HAP-1 (cell line): ENCODE measurements around the gene ACACA.

Experiments
- DNase-seq, 2 experiments: peaks; one replicate each; pipeline ENCODE4 v3.0.0-alpha.2; 2016 to 2020; ENCODE audit warnings: low spot score in 2 of 2
- H3K27me3 ChIP-seq: fragments of 250-450 bp; sonication (Bioruptor Pico); 2 replicates; pipeline ENCODE4 v1.5.1; 2020; ENCODE audit warnings: low read depth, mild to moderate bottlenecking, moderate library complexity
- H3K36me3 ChIP-seq: fragments of 250-450 bp; sonication (Bioruptor Pico); replicated peaks from 2 replicates; pipeline ENCODE4 v1.5.1; 2020; ENCODE audit warnings: mild to moderate bottlenecking
- H3K4me1 ChIP-seq: fragments of 250-450 bp; sonication (Bioruptor Pico); 2 replicates; pipeline ENCODE4 v1.5.1; 2020; ENCODE audit warnings: mild to moderate bottlenecking
- H3K4me3 ChIP-seq: fragments of 250-450 bp; sonication (Bioruptor Pico); 2 replicates; pipeline ENCODE4 v1.5.1; 2020; ENCODE audit warnings: mild to moderate bottlenecking, moderate library complexity
- H3K9me3 ChIP-seq: fragments of 250-450 bp; sonication (Bioruptor Pico); 2 replicates; pipeline ENCODE4 v1.5.1; 2020; ENCODE audit warnings: mild to moderate bottlenecking, moderate library complexity
- in situ Hi-C: fragments of 300-500 bp; cut with MboI; formaldehyde crosslinking; loops from 3 replicates; pipeline ENCODE4 v1.14.3; 2020; ENCODE audit warnings: low sequenced_read_pairs, inconsistent platforms, mixed read lengths

ACACA gene

GRCh38 chr17:37050920-37051319, 355.7 kb downstream of the ACACA start:
- Histone ChIP-seq H3K9me3 (no peaks in the 10 kb centered on the region), H3K36me3 (peaks cover 16% of the 10 kb centered on the region), H3K4me1 (peaks cover 4% of the 10 kb centered on the region; the same call in 1 of the 2 replicates), H3K27me3 (no peaks in the 10 kb centered on the region), H3K4me3 (no peak overlapping the region)
- in situ Hi-C loops: no loop called here
- no peak for DNase-seq

- Histone ChIP-seq H3K4me1 (peaks cover 20% of the 10 kb centered on the region), H3K27me3 (no peaks in the 10 kb centered on the region), H3K4me3 (no peak overlapping the region), H3K36me3 (peaks cover 13% of the 10 kb centered on the region), H3K9me3 (no peaks in the 10 kb centered on the region)
- DNase-seq: no peak
- in situ Hi-C loops: loop anchor here (5.0 kb wide), 1 partner anchor 417 kb away; no protein-coding TSS in a partner anchor
Observed at GRCh38 chr17:37048811-37049210, 357.8 kb downstream of the ACACA start.

- Histone ChIP-seq H3K27me3 (no peaks in the 10 kb centered on the region), H3K36me3 (peaks cover 11% of the 10 kb centered on the region), H3K9me3 (no peaks in the 10 kb centered on the region), H3K4me3 (no peak overlapping the region), H3K4me1 (peaks cover 20% of the 10 kb centered on the region)
- in situ Hi-C loops: loop anchor here (5.0 kb wide), 1 partner anchor 415 kb away; no protein-coding TSS in a partner anchor
- peak; percentile 79 to 91 for DNase-seq
Observed at GRCh38 chr17:37047631-37048104, 359.0 kb downstream of the ACACA start.

DNA sequence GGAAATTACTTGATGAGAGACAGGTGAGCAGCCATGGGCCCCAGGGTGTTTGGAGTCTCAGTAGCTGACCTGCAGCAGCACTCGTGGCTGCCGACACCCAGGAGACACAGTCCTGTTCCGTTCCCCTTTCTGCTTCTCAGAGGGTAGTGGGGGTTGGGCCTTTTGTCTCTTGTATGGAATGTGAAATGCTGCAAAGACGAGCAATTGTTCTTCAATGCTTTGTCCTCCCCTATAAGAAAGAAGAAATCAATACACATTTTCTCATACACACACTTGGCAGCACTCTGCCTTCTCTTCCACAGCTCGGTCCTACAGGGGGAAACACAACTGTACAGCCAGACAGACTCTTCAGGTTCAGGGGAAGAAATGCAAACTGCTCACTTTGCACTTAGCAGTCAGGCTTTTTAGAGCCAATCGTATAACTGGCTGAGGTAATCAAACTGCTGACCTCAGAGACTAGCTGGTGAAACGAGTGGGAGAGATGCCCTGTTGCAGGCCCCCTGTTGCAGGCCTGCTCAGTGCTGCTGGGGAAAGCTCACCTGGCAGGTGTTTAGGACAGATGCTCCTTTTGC, 361.2 kb downstream of the ACACA start:
- in situ Hi-C loops: loop anchor here (5.0 kb wide), 1 partner anchor 413 kb away; no protein-coding TSS in a partner anchor
- peaks cover 20% of the 10 kb centered on the region for H3K4me1 ChIP-seq
- no peaks in the 10 kb centered on the region; the same call in 1 of the 2 replicates for H3K36me3 ChIP-seq
- peak; percentile 83 to 85 for DNase-seq
- H3K9me3 ChIP-seq: no peaks in the 10 kb centered on the region
- no peak overlapping the region for H3K4me3 ChIP-seq
- no peaks in the 10 kb centered on the region for H3K27me3 ChIP-seq

GRCh38 chr17:37043201-37043600, 363.4 kb downstream of the ACACA start:
- Histone ChIP-seq H3K36me3 (no peaks in the 10 kb centered on the region), H3K9me3 (no peaks in the 10 kb centered on the region), H3K4me1 (peaks cover 22% of the 10 kb centered on the region), H3K27me3 (no peaks in the 10 kb centered on the region), H3K4me3 (no peak overlapping the region)
- in situ Hi-C loops: no loop called here
- no peak for DNase-seq

DNA sequence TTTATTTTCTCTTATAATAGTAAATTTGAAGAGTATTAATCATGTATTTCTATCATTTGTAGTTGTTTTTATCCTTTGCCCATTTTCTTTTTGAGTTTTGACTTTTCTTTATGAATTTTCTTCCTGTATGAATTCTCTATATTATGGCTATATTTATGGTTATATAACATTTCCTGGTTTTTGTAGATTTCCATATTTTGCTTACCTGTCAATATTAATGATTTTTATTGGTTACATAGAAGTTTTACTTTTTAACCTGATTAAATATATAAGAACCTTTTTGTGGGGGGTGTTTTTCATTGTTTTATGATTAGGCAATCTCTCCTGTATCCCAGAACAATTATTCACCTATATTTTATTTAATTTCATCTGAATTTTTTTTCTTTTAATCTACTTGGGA, 364.7 kb downstream of the ACACA start:
- no peak overlapping the region for H3K4me3 ChIP-seq
- DNase-seq: no peak
- H3K36me3 ChIP-seq: peaks cover 4% of the 10 kb centered on the region; the same call in 1 of the 2 replicates
- in situ Hi-C loops: no loop called here
- no peaks in the 10 kb centered on the region for H3K27me3 ChIP-seq
- peaks cover 19% of the 10 kb centered on the region for H3K4me1 ChIP-seq
- no peaks in the 10 kb centered on the region for H3K9me3 ChIP-seq

DNA sequence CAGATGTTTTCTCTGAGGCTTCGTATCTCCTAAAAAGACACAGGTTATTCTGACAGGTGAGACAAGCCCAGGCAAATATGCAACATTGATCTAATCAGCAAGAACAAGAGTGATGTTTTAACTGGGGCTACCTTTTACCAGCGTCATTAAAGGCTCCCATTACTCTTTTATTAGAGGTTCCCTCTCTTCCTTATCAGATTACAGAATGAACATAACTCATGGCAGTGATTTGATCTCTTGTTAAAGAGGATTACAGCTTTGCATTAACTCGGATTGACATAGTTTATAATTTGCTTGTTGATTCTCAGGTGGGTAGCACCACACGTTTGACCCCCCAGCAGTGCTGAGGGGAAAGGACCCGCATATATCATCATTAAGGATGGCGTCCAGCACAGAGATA, 367.4 kb downstream of the ACACA start:
- Histone ChIP-seq H3K9me3 (no peaks in the 10 kb centered on the region), H3K4me3 (no peak overlapping the region), H3K4me1 (peaks cover 11% of the 10 kb centered on the region), H3K27me3 (no peaks in the 10 kb centered on the region), H3K36me3 (peaks cover 4% of the 10 kb centered on the region; the same call in 1 of the 2 replicates)
- DNase-seq: no peak
- in situ Hi-C loops: no loop called here

DNA sequence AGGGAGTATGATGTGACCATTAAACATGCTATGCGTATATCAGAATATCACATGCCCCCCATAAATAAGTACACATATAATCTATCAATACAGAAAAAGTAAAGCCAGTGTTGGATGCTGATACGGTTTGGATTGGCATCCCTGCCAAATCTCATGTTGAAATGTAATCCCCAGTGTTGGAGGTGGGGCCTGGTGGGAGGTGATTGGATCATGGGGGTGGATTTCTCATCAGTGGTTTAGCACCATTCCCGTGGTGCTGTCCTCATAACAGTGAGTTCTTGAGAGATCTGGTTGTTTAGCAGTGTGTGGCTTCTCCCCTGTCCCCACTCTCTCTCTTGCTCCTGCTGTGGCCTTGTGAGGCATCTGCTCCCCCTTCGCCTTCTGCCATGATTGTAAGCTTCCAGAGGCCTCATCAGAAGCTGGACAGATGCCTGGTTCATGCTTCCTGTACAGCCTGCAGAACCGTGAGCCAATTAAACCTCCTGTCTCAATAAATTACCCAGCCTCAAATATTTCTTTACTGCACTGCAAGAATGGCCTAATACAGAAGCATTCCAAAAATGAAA, 369.0 kb downstream of the ACACA start:
- Histone ChIP-seq H3K4me3 (no peak overlapping the region), H3K4me1 (peaks cover 13% of the 10 kb centered on the region), H3K27me3 (no peaks in the 10 kb centered on the region), H3K9me3 (no peaks in the 10 kb centered on the region), H3K36me3 (peaks cover 4% of the 10 kb centered on the region; the same call in 1 of the 2 replicates)
- in situ Hi-C loops: no loop called here
- DNase-seq: no peak
